PFSK-1 (cell line): ENCODE data around the gene TXNL1.

Experiments
- FOXP2 ChIP-seq: optimal IDR thresholded peaks from 2 replicates; pipeline ENCODE3; 2011; ENCODE audit warnings: borderline replicate concordance, control low read depth, inconsistent platforms; ENCODE audit not compliant: insufficient read depth; ENCODE audit errors: extremely low read length, extremely low read depth
- POLR2AphosphoS5 ChIP-seq: IDR thresholded peaks from 2 replicates; pipeline ENCODE4 v1.6.1; 2012; ENCODE audit warnings: low read depth, mild to moderate bottlenecking, control low read depth, low read length, moderate library complexity
- REST ChIP-seq, 2 experiments: IDR thresholded peaks; 2 replicates each; pipeline versions ENCODE4 v1.6.1 to v1.8.0; 2011 to 2012; ENCODE audit warnings: low read depth in 2 of 2, low read length in 2 of 2, control low read depth in 1 of 2, inconsistent platforms in 1 of 2, mild to moderate bottlenecking in 1 of 2, moderate library complexity in 1 of 2; ENCODE audit not compliant: insufficient read depth in 1 of 2
- SIN3A ChIP-seq: IDR thresholded peaks from 2 replicates; pipeline ENCODE4 v1.6.1; 2012; ENCODE audit warnings: mild to moderate bottlenecking, low read length, moderate library complexity, borderline replicate concordance; ENCODE audit not compliant: insufficient read depth
- TAF1 ChIP-seq: IDR thresholded peaks from 2 replicates; pipeline ENCODE4 v1.6.1; 2012; ENCODE audit warnings: low read length, control low read depth, borderline replicate concordance; ENCODE audit not compliant: insufficient read depth

Gene TXNL1

GRCh38 chr18:56645415-56646016 lies 7.1 kb upstream of the TXNL1 start:
- no peak for TF ChIP-seq TAF1
- TF ChIP-seq FOXP2: no peak
- no peak for TF ChIP-seq POLR2AphosphoS5
- no peak for TF ChIP-seq SIN3A
- no peak for TF ChIP-seq REST (IDR thresholded peaks at IDR 0.05; ENCODE audit: insufficient read depth in 1 of 2, low read depth in 2 of 2, low read length in 2 of 2)

- TF ChIP-seq REST (IDR thresholded peaks at IDR 0.05; ENCODE audit: insufficient read depth in 1 of 2, low read depth in 2 of 2, low read length in 2 of 2) (no peak), POLR2AphosphoS5 (no peak), TAF1 (no peak), SIN3A (no peak), FOXP2 (no peak)
Observed at GRCh38 chr18:56643381-56643780, 5.0 kb upstream of the TXNL1 start.

GRCh38 chr18:56641714-56642337 lies 3.4 kb upstream of the TXNL1 start:
- TF ChIP-seq FOXP2 (no peak), POLR2AphosphoS5 (no peak), REST (IDR thresholded peaks at IDR 0.05; ENCODE audit: insufficient read depth in 1 of 2, low read depth in 2 of 2, low read length in 2 of 2) (no peak), SIN3A (no peak), TAF1 (no peak)

GRCh38 chr18:56639571-56639970 lies 1.2 kb upstream of the TXNL1 start:
- TF ChIP-seq SIN3A: no peak
- no peak for TF ChIP-seq POLR2AphosphoS5
- no peak for TF ChIP-seq FOXP2
- no peak for TF ChIP-seq REST (IDR thresholded peaks at IDR 0.05; ENCODE audit: insufficient read depth in 1 of 2, low read depth in 2 of 2, low read length in 2 of 2)
- TF ChIP-seq TAF1: no peak

- TF ChIP-seq REST (IDR thresholded peaks at IDR 0.05; ENCODE audit: insufficient read depth in 1 of 2, low read depth in 2 of 2, low read length in 2 of 2) (no peak), FOXP2 (no peak), POLR2AphosphoS5 (no peak), TAF1 (no peak), SIN3A (no peak)
Observed at GRCh38 chr18:56639104-56639381, 651 bp upstream of the TXNL1 start.
